GM12878 (cell line): ENCODE data around the gene MUC12.

ENCODE experiments used
- CTCF ChIP-seq, 3 experiments: IDR thresholded peaks in 2 of 3; conservative IDR thresholded peaks in 1 of 3; 2 replicates each; pipeline ENCODE4 v1.5.1; 2011; ENCODE audit warnings: low read depth in 3 of 3, low read length in 3 of 3, mild to moderate bottlenecking in 3 of 3, control low read depth in 2 of 3, moderate library complexity in 2 of 3, inconsistent platforms in 1 of 3, mixed read lengths in 1 of 3; ENCODE audit not compliant: control insufficient read depth in 2 of 3, insufficient read depth in 1 of 3; ENCODE audit errors: extremely low read depth in 1 of 3
- HDGF ChIP-seq: fragments of 450-650 bp; IDR thresholded peaks from 2 replicates; pipeline ENCODE4 v1.6.1; 2016; ENCODE audit warnings: antibody characterized with exemption
- MXI1 ChIP-seq: fragments of 150-350 bp; IDR thresholded peaks from 2 replicates; pipeline ENCODE4 v1.6.1; 2011; ENCODE audit warnings: low read depth, mild to moderate bottlenecking, inconsistent platforms, low read length, improper control_type of control experiment
- NBN ChIP-seq: fragments of 450-650 bp; IDR thresholded peaks from 2 replicates; pipeline ENCODE4 v1.6.1; 2016
- POLR2AphosphoS5 ChIP-seq: IDR thresholded peaks from 2 replicates; pipeline ENCODE4 v1.6.1; 2011; ENCODE audit warnings: mild to moderate bottlenecking, low read length, inconsistent platforms
- RFX5 ChIP-seq: IDR thresholded peaks from 2 replicates; pipeline ENCODE4 v1.6.1; 2011; ENCODE audit warnings: low read depth, low read length, improper control_type of control experiment
- RUNX3 ChIP-seq: IDR thresholded peaks from 2 replicates; pipeline ENCODE4 v1.6.1; 2012; ENCODE audit warnings: low read length, inconsistent platforms
- TBL1XR1 ChIP-seq: IDR thresholded peaks from 2 replicates; pipeline ENCODE4 v1.6.1; 2012; ENCODE audit warnings: low read depth, low read length, improper control_type of control experiment

GRCh38 chr7:100963874-100964273 lies 5.5 kb upstream of the MUC12 start:
- TF ChIP-seq CTCF (IDR thresholded peaks at IDR 0.05 in 2 of 3, conservative IDR thresholded peaks at IDR 0.05 in 1 of 3; ENCODE audit: control insufficient read depth in 2 of 3, extremely low read depth in 1 of 3, insufficient read depth in 1 of 3, low read depth in 3 of 3, low read length in 3 of 3) (no peak), HDGF (no peak), RUNX3 (no peak), NBN (no peak), MXI1 (no peak), POLR2AphosphoS5 (no peak), TBL1XR1 (no peak), RFX5 (no peak)
